Endodermal cell (in vitro differentiated cells): ENCODE data around the gene SENP1. TPM values are rescaled to one million over a fixed set of nuclear protein-coding genes. Genes with fewer than 3 reads are reported as not detected.
A peak's percentile ranks its signal among the peaks of the same experiment; 100 is the strongest.

ENCODE experiments used
- DNase-seq: peaks from one replicate; pipeline ENCODE4 v3.0.0-alpha.2; 2017
- H3K27ac ChIP-seq: 2 replicates; pipeline ENCODE4 v1.5.1; 2013; ENCODE audit warnings: mild to moderate bottlenecking, low read depth, low read length, moderate library complexity
- H3K27me3 ChIP-seq: 2 replicates; pipeline ENCODE4 v1.6.1; 2013; ENCODE audit warnings: mild to moderate bottlenecking, low read length, moderate library complexity; ENCODE audit not compliant: insufficient read depth, control insufficient read depth, poor library complexity, severe bottlenecking
- H3K36me3 ChIP-seq: 2 replicates; pipeline ENCODE4 v1.7.0; 2013; ENCODE audit warnings: mild to moderate bottlenecking, low read length, moderate library complexity; ENCODE audit not compliant: control insufficient read depth, insufficient read depth
- H3K4me1 ChIP-seq: one replicate; pipeline ENCODE4 v1.7.0; 2013; ENCODE audit warnings: low read length; ENCODE audit not compliant: control insufficient read depth, insufficient read depth
- H3K4me3 ChIP-seq: 2 replicates; pipeline ENCODE4 v1.5.1; 2013; ENCODE audit warnings: mild to moderate bottlenecking, low read length, moderate library complexity
- H3K9ac ChIP-seq: 2 replicates; pipeline ENCODE4 v1.6.1; 2013; ENCODE audit warnings: mild to moderate bottlenecking, low read length, moderate library complexity; ENCODE audit not compliant: poor library complexity, severe bottlenecking; ENCODE audit errors: extremely low read depth
- H3K9me3 ChIP-seq: 2 replicates; pipeline ENCODE4 v1.6.1; 2013; ENCODE audit warnings: mild to moderate bottlenecking, low read length, moderate library complexity; ENCODE audit not compliant: control insufficient read depth
- H3K27ac Mint-ChIP-seq: 2 replicates; pipeline ENCODE4 v1.8.0; 2020; ENCODE audit warnings: mixed read lengths
- H3K27me3 Mint-ChIP-seq: 2 replicates; pipeline ENCODE4 v1.8.0; 2021; ENCODE audit warnings: mild to moderate bottlenecking, mixed read lengths; ENCODE audit not compliant: insufficient read depth
- H3K36me3 Mint-ChIP-seq: 2 replicates; pipeline ENCODE4 v1.8.0; 2020; ENCODE audit warnings: low read depth, mixed read lengths
- H3K4me1 Mint-ChIP-seq: 2 replicates; pipeline ENCODE4 v1.8.0; 2020; ENCODE audit warnings: mixed read lengths
- H3K4me3 Mint-ChIP-seq: 2 replicates; pipeline ENCODE4 v1.8.0; 2020; ENCODE audit warnings: mild to moderate bottlenecking, moderate library complexity, mixed read lengths
- H3K9me3 Mint-ChIP-seq: 2 replicates; pipeline ENCODE4 v1.8.0; 2020; ENCODE audit warnings: mild to moderate bottlenecking, mixed read lengths
- CTCF ChIP-seq: fragments of 200-600 bp; sonication (generic); conservative IDR thresholded peaks from 2 replicates; pipeline ENCODE4 v1.5.0; 2021; ENCODE audit warnings: antibody characterized with exemption, mild to moderate bottlenecking
- WGBS, 2 experiments: methylation state at CpG; one replicate each; pipeline versions ENCODE4 v1.1.5 to v1.1.7; 2013; ENCODE audit warnings: missing lambda C conversion rate in 2 of 2, mixed read lengths in 1 of 2; ENCODE audit not compliant: insufficient coverage in 1 of 2, insufficient read length in 1 of 2; 5-methylcytosine and 5-hydroxymethylcytosine counted together
- total RNA-seq, 2 donors: library from RNA; stranded (reverse); fragmentation: NEBNext Ultra II Directional in 1 of 2; extraction: Animal tissue kit (Norgen Biotek cat#: 25700) in 1 of 2; gene quantifications; 2 replicates in 1 of 2; 3 replicates in 1 of 2; pipeline ENCODE4 v1.2.1, GENCODE V29; 2021

The SENP1 gene
- total RNA-seq, 2 donors from 2014 or later: 30.6 to 39.6 TPM

GRCh38 chr12:48063530-48063929, 42.3 kb downstream of the SENP1 start:
- H3K9me3 Mint-ChIP-seq: no peaks in the 10 kb centered on the region

GRCh38 chr12:48061938-48062719, 43.8 kb downstream of the SENP1 start:
- H3K27ac ChIP-seq: no peak overlapping the region
- peaks cover 7% of the 10 kb centered on the region for H3K9me3 ChIP-seq
- no peak overlapping the region for H3K9ac ChIP-seq
- Mint-ChIP-seq H3K27ac (no peak overlapping the region), H3K36me3 (peaks cover 70% of the 10 kb centered on the region), H3K4me1 (no peaks in the 10 kb centered on the region), H3K27me3 (no peaks in the 10 kb centered on the region), H3K4me3 (no peak overlapping the region), H3K9me3 (no peaks in the 10 kb centered on the region)
- no peaks in the 10 kb centered on the region for H3K4me1 ChIP-seq
- H3K27me3 ChIP-seq: no peaks in the 10 kb centered on the region
- no peak overlapping the region for H3K4me3 ChIP-seq
- DNase-seq: no peak
- H3K36me3 ChIP-seq: peaks cover 81% of the 10 kb centered on the region
- peak; percentile 72 for TF ChIP-seq CTCF
- 80 to 87% methylated on average over 1 of the region's 1 CpG for WGBS, 2 experiments

More at GRCh38 chr12:48063530-48063929, 42.3 kb downstream of the SENP1 start:
- no peak overlapping the region for H3K27ac Mint-ChIP-seq
- no peak overlapping the region for H3K27ac ChIP-seq
- H3K9me3 ChIP-seq: peaks cover 5% of the 10 kb centered on the region
- H3K27me3 ChIP-seq: no peaks in the 10 kb centered on the region
- H3K4me3 Mint-ChIP-seq: no peak overlapping the region
- 94 to 96% methylated on average over 5 to 6 of the region's 6 CpGs for WGBS, 2 experiments
- H3K9ac ChIP-seq: no peak overlapping the region
- H3K36me3 Mint-ChIP-seq: peaks cover 70% of the 10 kb centered on the region
- H3K4me3 ChIP-seq: no peak overlapping the region
- no peaks in the 10 kb centered on the region for H3K4me1 ChIP-seq
- H3K36me3 ChIP-seq: peaks cover 87% of the 10 kb centered on the region
- no peaks in the 10 kb centered on the region for H3K4me1 Mint-ChIP-seq
- DNase-seq: no peak
- no peak for TF ChIP-seq CTCF
- no peaks in the 10 kb centered on the region for H3K27me3 Mint-ChIP-seq

GRCh38 chr12:48060474-48060873, 45.4 kb downstream of the SENP1 start:
- TF ChIP-seq CTCF: no peak
- Histone ChIP-seq H3K27ac (no peak overlapping the region), H3K36me3 (peaks cover 66% of the 10 kb centered on the region), H3K9ac (no peak overlapping the region), H3K4me3 (no peak overlapping the region), H3K4me1 (no peaks in the 10 kb centered on the region), H3K9me3 (peaks cover 7% of the 10 kb centered on the region), H3K27me3 (no peaks in the 10 kb centered on the region)
- DNase-seq: no peak
- H3K9me3 Mint-ChIP-seq: no peaks in the 10 kb centered on the region
- H3K27ac Mint-ChIP-seq: no peak overlapping the region
- H3K4me3 Mint-ChIP-seq: no peak overlapping the region
- H3K36me3 Mint-ChIP-seq: peaks cover 61% of the 10 kb centered on the region
- H3K27me3 Mint-ChIP-seq: no peaks in the 10 kb centered on the region
- no peaks in the 10 kb centered on the region for H3K4me1 Mint-ChIP-seq
- 82 to 96% methylated on average over 2 of the region's 2 CpGs for WGBS, 2 experiments
